Measurements from ENCODE around the gene ROBO3. TPM values are rescaled to one million over a fixed set of nuclear protein-coding genes. Genes with fewer than 3 reads are reported as not detected.

ROBO3 gene
- total RNA-seq, 3 donors from 2014 or later = 4.0 to 10.3 (median 8.5) TPM

DNA sequence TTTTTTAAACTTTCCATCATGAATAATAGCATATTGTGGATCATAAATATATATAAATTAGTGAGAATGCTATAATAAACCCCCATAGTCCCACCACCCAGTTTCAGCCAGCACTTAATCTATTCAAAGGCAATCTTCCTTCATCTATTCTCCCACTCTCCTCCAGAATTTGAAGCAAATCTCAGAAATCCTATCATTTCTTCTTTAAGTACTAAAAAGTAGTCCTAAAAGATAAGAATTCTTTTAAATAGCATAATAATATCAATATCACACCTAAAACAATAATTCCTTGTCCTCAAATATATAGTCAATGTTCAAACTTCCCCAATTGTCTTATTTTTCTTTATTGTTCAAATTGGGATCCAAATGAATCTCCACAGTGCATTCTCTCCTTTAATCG lies 24.6 kb upstream of the ROBO3 start:
- ATAC-seq (no peak), DNase-seq (no peak)
- Histone ChIP-seq H3K36me3 (ENCODE audit: low read depth) (no peaks in the 10 kb centered on the region), H3K4me3 (no peak overlapping the region), H3K4me1 (ENCODE audit: low read depth) (peaks cover 17% of the 10 kb centered on the region), H3K9me3 (no peaks in the 10 kb centered on the region)
- TF ChIP-seq, protein P1, sequence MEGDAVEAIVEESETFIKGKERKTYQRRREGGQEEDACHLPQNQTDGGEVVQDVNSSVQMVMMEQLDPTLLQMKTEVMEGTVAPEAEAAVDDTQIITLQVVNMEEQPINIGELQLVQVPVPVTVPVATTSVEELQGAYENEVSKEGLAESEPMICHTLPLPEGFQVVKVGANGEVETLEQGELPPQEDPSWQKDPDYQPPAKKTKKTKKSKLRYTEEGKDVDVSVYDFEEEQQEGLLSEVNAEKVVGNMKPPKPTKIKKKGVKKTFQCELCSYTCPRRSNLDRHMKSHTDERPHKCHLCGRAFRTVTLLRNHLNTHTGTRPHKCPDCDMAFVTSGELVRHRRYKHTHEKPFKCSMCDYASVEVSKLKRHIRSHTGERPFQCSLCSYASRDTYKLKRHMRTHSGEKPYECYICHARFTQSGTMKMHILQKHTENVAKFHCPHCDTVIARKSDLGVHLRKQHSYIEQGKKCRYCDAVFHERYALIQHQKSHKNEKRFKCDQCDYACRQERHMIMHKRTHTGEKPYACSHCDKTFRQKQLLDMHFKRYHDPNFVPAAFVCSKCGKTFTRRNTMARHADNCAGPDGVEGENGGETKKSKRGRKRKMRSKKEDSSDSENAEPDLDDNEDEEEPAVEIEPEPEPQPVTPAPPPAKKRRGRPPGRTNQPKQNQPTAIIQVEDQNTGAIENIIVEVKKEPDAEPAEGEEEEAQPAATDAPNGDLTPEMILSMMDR (IDR thresholded peaks at IDR 0.05) = no peak
- intact Hi-C loops (cut with DNase I, micrococcal nuclease) = no loop called here

DNA sequence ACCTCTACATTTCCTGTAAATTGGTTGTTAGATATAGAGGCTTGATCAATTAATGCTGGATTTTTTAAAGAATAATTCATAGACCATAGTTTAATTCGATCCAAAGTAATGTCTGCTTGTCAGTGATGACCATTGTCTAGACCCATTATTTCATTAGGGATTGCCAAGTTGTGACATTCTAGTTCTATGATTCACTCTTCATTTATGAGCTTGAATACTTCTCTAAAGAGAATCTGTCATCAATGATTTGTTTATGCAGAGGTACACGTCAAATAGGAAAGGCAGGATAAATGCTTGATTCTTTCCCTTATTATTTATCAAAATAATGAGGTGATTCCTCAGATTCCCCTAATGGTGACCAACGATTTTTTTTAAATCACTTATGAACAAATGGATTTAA lies 24.0 kb upstream of the ROBO3 start:
- H3K4me3 ChIP-seq = no peak overlapping the region
- no peaks in the 10 kb centered on the region for H3K36me3 ChIP-seq (ENCODE audit: low read depth)
- TF ChIP-seq, protein P1 (IDR thresholded peaks at IDR 0.05) = no peak
- H3K4me1 ChIP-seq (ENCODE audit: low read depth) = peaks cover 17% of the 10 kb centered on the region
- no peak for DNase-seq
- intact Hi-C loops (cut with DNase I, micrococcal nuclease) = no loop called here
- no peaks in the 10 kb centered on the region for H3K9me3 ChIP-seq
- no peak for ATAC-seq

DNA sequence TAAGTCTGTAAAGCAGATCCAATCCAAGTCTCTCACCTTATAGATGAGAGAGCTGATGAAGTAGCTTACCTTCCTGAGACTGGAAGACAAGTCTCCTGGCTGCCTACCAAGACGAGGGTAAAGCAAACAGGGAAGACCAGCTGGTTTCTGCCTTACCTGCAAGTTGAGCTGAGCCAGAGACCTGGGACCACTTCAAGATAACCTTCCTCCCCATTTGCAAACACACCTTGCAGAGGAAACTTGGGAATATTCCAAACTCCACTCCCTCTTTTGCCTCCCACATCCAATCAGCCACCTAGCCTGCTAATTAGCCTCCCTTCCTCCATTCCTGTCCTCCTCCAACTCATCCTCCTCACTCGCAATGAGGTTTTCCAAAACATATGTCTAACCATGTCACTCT lies 23.4 kb upstream of the ROBO3 start:
- DNase-seq = no peak
- no peaks in the 10 kb centered on the region for H3K9me3 ChIP-seq
- no peak overlapping the region for H3K4me3 ChIP-seq
- TF ChIP-seq, protein P1 (IDR thresholded peaks at IDR 0.05) = no peak
- intact Hi-C loops (cut with DNase I, micrococcal nuclease) = no loop called here
- ATAC-seq = no peak
- no peaks in the 10 kb centered on the region for H3K36me3 ChIP-seq (ENCODE audit: low read depth)
- peaks cover 17% of the 10 kb centered on the region for H3K4me1 ChIP-seq (ENCODE audit: low read depth)

DNA sequence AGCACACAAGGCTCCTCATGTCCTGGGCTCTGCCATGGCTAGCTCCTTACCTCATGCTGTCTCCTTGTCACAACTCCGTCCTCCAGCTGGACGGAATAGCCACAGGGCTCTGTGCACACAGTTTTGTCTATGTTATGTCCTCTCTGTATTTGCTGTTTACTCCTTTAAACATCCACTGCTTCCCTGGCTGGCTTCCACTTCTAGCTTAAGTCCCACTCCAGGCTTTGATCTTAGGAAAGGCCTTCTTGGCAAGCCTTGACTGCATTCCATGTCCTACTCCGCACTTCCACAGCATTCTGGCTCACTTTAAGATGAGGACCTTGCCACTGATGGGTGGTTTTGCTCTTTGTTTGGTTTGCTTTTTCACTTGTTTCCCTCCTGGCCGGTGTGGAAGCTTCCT lies 22.9 kb upstream of the ROBO3 start:
- no peaks in the 10 kb centered on the region for H3K9me3 ChIP-seq
- TF ChIP-seq, protein P1 (IDR thresholded peaks at IDR 0.05) = no peak
- H3K36me3 ChIP-seq (ENCODE audit: low read depth) = no peaks in the 10 kb centered on the region
- ATAC-seq = no peak
- no peak overlapping the region for H3K4me3 ChIP-seq
- intact Hi-C loops (cut with DNase I, micrococcal nuclease) = no loop called here
- DNase-seq = no peak
- H3K4me1 ChIP-seq (ENCODE audit: low read depth) = peaks cover 17% of the 10 kb centered on the region

DNA sequence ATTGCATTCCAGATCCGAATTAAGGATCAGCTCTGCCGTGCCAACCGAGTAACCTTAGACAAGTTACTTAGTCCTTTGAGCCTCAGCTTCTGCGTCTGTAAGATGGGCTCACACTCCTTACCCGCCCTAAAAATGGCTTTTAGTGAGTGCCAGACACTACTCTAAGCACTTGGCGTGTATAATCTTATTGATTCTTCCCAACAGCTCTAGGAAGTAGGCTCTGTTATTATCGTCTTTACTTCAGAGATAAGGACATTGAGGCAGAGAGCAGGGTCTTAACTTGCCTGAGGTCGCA lies 21.7 kb upstream of the ROBO3 start:
- Histone ChIP-seq H3K36me3 (ENCODE audit: low read depth) (no peaks in the 10 kb centered on the region), H3K4me1 (ENCODE audit: low read depth) (peaks cover 17% of the 10 kb centered on the region), H3K9me3 (no peaks in the 10 kb centered on the region), H3K4me3 (no peak overlapping the region)
- DNase-seq (no peak), ATAC-seq (no peak)
- TF ChIP-seq, protein P1 (IDR thresholded peaks at IDR 0.05) = no peak
- intact Hi-C loops (cut with DNase I, micrococcal nuclease) = no loop called here

DNA sequence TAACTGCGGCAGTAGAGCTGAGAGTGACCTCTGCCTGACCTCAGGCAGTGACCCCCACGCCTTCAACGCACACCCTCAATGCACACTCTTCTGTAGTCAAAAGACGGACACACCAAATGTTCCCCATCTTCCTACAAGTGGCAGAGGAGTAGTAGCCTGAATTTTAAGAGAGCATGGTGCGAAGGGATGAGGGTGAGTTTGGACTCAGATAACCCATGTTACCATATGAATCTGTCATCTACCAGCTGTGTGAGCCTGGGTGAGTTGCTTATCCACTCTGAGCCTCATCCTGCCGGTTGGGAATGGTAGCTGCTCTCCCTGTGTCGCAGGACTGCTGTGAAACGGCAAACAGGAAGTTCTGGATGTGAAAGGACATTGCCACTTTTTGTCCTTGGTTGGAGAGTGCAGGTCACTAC lies 20.6 kb upstream of the ROBO3 start:
- ATAC-seq (no peak), DNase-seq (no peak)
- TF ChIP-seq, protein P1 (IDR thresholded peaks at IDR 0.05) = no peak
- H3K9me3 ChIP-seq = no peaks in the 10 kb centered on the region
- H3K4me3 ChIP-seq = no peak overlapping the region
- intact Hi-C loops (cut with DNase I, micrococcal nuclease) = no loop called here
- H3K4me1 ChIP-seq (ENCODE audit: low read depth) = peaks cover 8% of the 10 kb centered on the region
- H3K36me3 ChIP-seq (ENCODE audit: low read depth) = no peaks in the 10 kb centered on the region

Data from mucosa of descending colon (tissue), 3 donors.